Transverse colon (tissue), 4 donors: Measurements from ENCODE around the gene CHRNB1. TPM values are rescaled to one million over a fixed set of nuclear protein-coding genes. Genes with fewer than 3 reads are reported as not detected.

Experiments
- DNase-seq: peaks from one replicate; pipeline ENCODE4 v3.0.0-alpha.2; 2019
- H3K27ac ChIP-seq, 4 donors: fragments of 200-600 bp; sonication (generic); 2 replicates each; pipeline ENCODE4 v1.5.1; 2016 to 2018; ENCODE audit warnings: inconsistent platforms in 4 of 4
- H3K27me3 ChIP-seq: fragments of 200-600 bp; sonication (generic); 2 replicates; pipeline ENCODE4 v1.5.1; 2017; ENCODE audit warnings: inconsistent platforms
- H3K36me3 ChIP-seq, 4 donors: fragments of 200-600 bp; sonication (generic); 2 replicates each; pipeline ENCODE4 v1.5.1; 2017 to 2019; ENCODE audit warnings: inconsistent platforms in 4 of 4
- H3K4me1 ChIP-seq, 4 donors: fragments of 200-600 bp; sonication (generic); 2 replicates each; pipeline ENCODE4 v1.5.1; 2017 to 2020; ENCODE audit warnings: inconsistent platforms in 4 of 4
- H3K4me3 ChIP-seq, 4 donors: fragments of 200-600 bp; sonication (generic); 1 replicate in 1 of 4; 2 replicates in 3 of 4; pipeline versions ENCODE4 v1.5.1 to v1.6.1; 2017 to 2019; ENCODE audit warnings: inconsistent platforms in 4 of 4
- H3K9me3 ChIP-seq, 2 donors: fragments of 200-600 bp; sonication (generic); 2 replicates each; pipeline ENCODE4 v1.5.1; 2017 to 2019; ENCODE audit warnings: inconsistent platforms in 2 of 2
- CTCF ChIP-seq, 5 experiments: fragments of 200-600 bp in 3 of 5; fragments of 450-650 bp in 2 of 5; sonication (generic) in 3 of 5; IDR thresholded peaks; 1 replicate in 2 of 5; 2 replicates in 3 of 5; pipeline ENCODE4 v1.5.1; 2016 to 2017; ENCODE audit warnings: antibody characterized with exemption in 5 of 5, inconsistent platforms in 3 of 5, mild to moderate bottlenecking in 2 of 5, moderate library complexity in 1 of 5
- EP300 ChIP-seq: sonication (generic); formaldehyde crosslinking; IDR thresholded peaks from one replicate; pipeline ENCODE4 v1.6.1; 2017; ENCODE audit warnings: antibody characterized with exemption, low read depth
- POLR2A ChIP-seq: fragments of 450-650 bp; IDR thresholded peaks from one replicate; pipeline ENCODE4 v1.6.1; 2016; ENCODE audit warnings: antibody characterized with exemption, mild to moderate bottlenecking, moderate library complexity
- POLR2AphosphoS5 ChIP-seq, 3 donors: sonication (generic); formaldehyde crosslinking; IDR thresholded peaks; one replicate each; pipeline ENCODE4 v1.6.1; 2016; ENCODE audit warnings: antibody characterized with exemption in 3 of 3
- WGBS, 2 donors: methylation state at CpG; one replicate each; pipeline ENCODE4 v1.1.5; 2018; ENCODE audit warnings: low coverage in 1 of 2; 5-methylcytosine and 5-hydroxymethylcytosine counted together
- in situ Hi-C, 4 donors: fragments of 200-750 bp; cut with MboI; loops; one replicate each; pipeline versions ENCODE4 v1.15.0 to v1.15.1; 2017; ENCODE audit warnings: low sequenced_read_pairs in 3 of 4, low pct_ligation_motif_present in 1 of 4, low pct_unique_long_range_greater_than_20kb in 1 of 4
- intact Hi-C: fragments of 100-400 bp; cut with DNase I; formaldehyde crosslinking; loops from one replicate; pipeline ENCODE4 v1.15.1; 2023; ENCODE audit warnings: low total_unique reads
- total RNA-seq, 4 donors: library from RNA; depleted of rRNA; stranded (reverse); fragments of >200 nt; gene quantifications; one replicate each; pipeline ENCODE4 v1.1.0, GENCODE V29; 2016

CHRNB1 gene
- total RNA-seq, 4 donors from 2014 or later = 5.8 to 10.3 (median 8.9) TPM; not detected in 1

- no peak for DNase-seq
- intact Hi-C loops = no loop called here
These were observed 36.6 kb upstream of the CHRNB1 start for GRCh38 chr17:7408252-7408727.

GRCh38 chr17:7408863-7409262, 36.0 kb upstream of the CHRNB1 start:
- H3K36me3 ChIP-seq = no peaks in the 10 kb centered on the region
- intact Hi-C loops = no loop called here
- peaks cover 17% of the 10 kb centered on the region for H3K27me3 ChIP-seq
- WGBS, 2 donors = 77% methylated on average over 6 of the region's 6 CpGs; no CpG with 5 or more reads in 1 of the 2 donors
- DNase-seq = no peak
- no peak overlapping the region for H3K4me3 ChIP-seq
- in situ Hi-C loops = no loop called here
- TF ChIP-seq CTCF (IDR thresholded peaks at IDR 0.05) = no peak
- TF ChIP-seq EP300 = no peak
- no peak for TF ChIP-seq POLR2A
- no peak for TF ChIP-seq POLR2AphosphoS5 (IDR thresholded peaks at IDR 0.05)
- H3K27ac ChIP-seq = no peak overlapping the region
- H3K4me1 ChIP-seq = peaks cover 0 to 16% (median 11%) of the 10 kb centered on the region in 4 donors
- H3K9me3 ChIP-seq = no peaks in the 10 kb centered on the region

More at GRCh38 chr17:7408252-7408727, 36.6 kb upstream of the CHRNB1 start:
- WGBS, 2 donors = 53 to 82% methylated on average over 3 to 17 of the region's 58 CpGs
- in situ Hi-C loops = no loop called here
- H3K27me3 ChIP-seq = peaks cover 17% of the 10 kb centered on the region
- H3K9me3 ChIP-seq = no peaks in the 10 kb centered on the region
- no peaks in the 10 kb centered on the region for H3K36me3 ChIP-seq
- H3K4me1 ChIP-seq = peaks cover 0 to 17% (median 11%) of the 10 kb centered on the region in 4 donors
- TF ChIP-seq CTCF (IDR thresholded peaks at IDR 0.05) (no peak), POLR2AphosphoS5 (IDR thresholded peaks at IDR 0.05) (no peak)
- H3K27ac ChIP-seq = no peak overlapping the region
- H3K4me3 ChIP-seq = no peak overlapping the region

GRCh38 chr17:7409716-7410115, 35.1 kb upstream of the CHRNB1 start:
- TF ChIP-seq CTCF (IDR thresholded peaks at IDR 0.05) (no peak), POLR2AphosphoS5 (IDR thresholded peaks at IDR 0.05) (no peak), EP300 (no peak), POLR2A (no peak)
- DNase-seq = no peak
- WGBS, 2 donors = 87 to 93% methylated on average over 4 to 6 of the region's 6 CpGs
- H3K27ac ChIP-seq = no peak overlapping the region
- in situ Hi-C loops (no loop called here), intact Hi-C loops (no loop called here)
- peaks cover 0 to 16% (median 11%) of the 10 kb centered on the region in 4 donors for H3K4me1 ChIP-seq
- no peaks in the 10 kb centered on the region for H3K9me3 ChIP-seq
- peaks cover 17% of the 10 kb centered on the region for H3K27me3 ChIP-seq
- no peaks in the 10 kb centered on the region for H3K36me3 ChIP-seq
- H3K4me3 ChIP-seq = no peak overlapping the region

GRCh38 chr17:7410634-7411426, 34.0 kb upstream of the CHRNB1 start:
- TF ChIP-seq CTCF (IDR thresholded peaks at IDR 0.05) = no peak
- TF ChIP-seq POLR2AphosphoS5 (IDR thresholded peaks at IDR 0.05) = no peak
- TF ChIP-seq POLR2A = no peak
- no peak for TF ChIP-seq EP300
- DNase-seq = no peak
- Histone ChIP-seq H3K9me3 (no peaks in the 10 kb centered on the region), H3K4me1 (peaks cover 0 to 5% (median 2%) of the 10 kb centered on the region in 4 donors), H3K27me3 (peaks cover 6% of the 10 kb centered on the region), H3K27ac (no peak overlapping the region), H3K4me3 (no peak overlapping the region), H3K36me3 (no peaks in the 10 kb centered on the region)
- intact Hi-C loops = no loop called here
- WGBS, 2 donors = 82% methylated on average over 24 of the region's 25 CpGs; no CpG with 5 or more reads in 1 of the 2 donors
- in situ Hi-C loops = no loop called here
